Stimulated activated CD4-positive, alpha-beta T cell treated with anti-CD3 and anti-CD28 coated beads, TNF-alpha, amount 100 ng/mL, for 24 hours (primary cell): ENCODE data around the gene ARHGAP26.

Source experiments
- DNase-seq, 3 experiments: peaks; one replicate each; pipeline ENCODE4 v3.0.0-alpha.2; 2020; ENCODE audit warnings: low read depth in 3 of 3

ARHGAP26 gene

DNA sequence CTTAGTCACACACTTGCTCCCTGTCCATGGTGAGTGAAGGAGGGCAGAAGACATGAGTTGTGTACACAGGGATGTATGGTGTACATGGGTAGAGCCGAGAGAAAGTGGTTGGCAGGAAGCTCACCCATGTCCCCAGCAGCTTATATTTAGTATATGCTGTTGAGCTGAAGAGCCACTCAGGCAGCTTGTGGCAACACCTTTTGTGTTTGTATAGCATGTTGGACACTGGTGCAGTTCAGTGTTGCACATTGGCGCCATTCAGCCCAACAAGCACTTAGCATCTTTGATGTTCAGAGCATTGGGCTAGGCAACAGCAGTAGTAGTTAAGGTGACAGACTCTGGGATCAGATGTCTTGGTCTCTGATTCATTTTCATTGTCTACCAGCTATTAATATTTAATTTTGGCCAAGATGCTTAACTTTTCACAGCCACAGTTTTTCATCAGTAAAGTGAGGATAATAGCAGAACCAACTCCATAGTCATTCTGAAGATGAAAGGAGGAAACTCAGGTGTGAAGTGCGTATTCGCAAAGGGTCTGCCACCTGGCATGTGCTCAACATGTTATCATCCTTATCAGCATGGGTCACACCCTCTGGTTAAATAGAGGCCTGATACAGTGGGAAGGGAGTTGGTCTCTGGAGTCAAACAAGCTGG, 448.5 kb downstream of the ARHGAP26 start:
- no peak for DNase-seq

DNA sequence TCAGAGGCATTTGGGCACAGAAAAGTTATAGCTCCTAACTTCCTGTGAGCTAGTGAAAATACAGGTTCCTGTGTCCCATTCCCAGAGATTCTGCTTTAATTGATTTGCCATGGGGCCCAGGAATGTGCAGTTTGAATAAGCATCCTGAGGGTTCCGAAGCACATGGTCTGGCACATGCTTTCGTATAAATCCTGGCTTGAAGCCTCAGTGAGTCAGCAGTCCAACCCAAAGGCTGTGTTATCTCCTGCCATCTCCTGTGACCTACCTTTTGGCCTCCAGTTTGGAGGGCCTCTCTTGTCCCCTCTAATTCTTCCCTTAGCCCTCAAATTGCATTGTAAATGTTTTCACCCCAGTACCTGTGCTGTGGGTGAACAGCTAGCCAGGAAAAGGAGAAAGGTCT, 449.5 kb downstream of the ARHGAP26 start:
- no peak for DNase-seq

DNA sequence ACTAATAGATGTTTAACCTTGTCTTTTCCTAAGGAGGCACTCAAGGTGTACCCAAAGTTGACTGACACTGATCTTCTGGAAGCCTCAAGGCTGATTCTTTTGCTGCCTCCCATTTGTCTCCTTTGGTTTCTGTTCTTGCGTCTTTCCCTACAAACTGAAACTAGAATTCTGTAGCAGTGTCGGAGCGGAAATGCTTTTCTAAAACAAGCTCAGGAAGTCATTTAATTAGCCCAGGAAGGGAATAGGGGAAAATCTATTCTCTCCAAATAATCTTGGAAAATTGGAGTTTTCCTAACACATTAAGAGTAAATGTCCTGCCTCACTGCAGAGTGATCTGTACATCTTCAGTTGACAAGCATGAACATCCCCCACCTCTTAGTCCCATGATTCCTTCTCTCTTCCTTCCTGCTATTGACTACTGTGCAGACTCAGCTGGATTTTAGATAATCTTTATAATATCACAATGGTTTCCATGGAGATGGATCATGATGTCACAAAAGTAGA, 450.6 kb downstream of the ARHGAP26 start:
- no peak for DNase-seq

DNA sequence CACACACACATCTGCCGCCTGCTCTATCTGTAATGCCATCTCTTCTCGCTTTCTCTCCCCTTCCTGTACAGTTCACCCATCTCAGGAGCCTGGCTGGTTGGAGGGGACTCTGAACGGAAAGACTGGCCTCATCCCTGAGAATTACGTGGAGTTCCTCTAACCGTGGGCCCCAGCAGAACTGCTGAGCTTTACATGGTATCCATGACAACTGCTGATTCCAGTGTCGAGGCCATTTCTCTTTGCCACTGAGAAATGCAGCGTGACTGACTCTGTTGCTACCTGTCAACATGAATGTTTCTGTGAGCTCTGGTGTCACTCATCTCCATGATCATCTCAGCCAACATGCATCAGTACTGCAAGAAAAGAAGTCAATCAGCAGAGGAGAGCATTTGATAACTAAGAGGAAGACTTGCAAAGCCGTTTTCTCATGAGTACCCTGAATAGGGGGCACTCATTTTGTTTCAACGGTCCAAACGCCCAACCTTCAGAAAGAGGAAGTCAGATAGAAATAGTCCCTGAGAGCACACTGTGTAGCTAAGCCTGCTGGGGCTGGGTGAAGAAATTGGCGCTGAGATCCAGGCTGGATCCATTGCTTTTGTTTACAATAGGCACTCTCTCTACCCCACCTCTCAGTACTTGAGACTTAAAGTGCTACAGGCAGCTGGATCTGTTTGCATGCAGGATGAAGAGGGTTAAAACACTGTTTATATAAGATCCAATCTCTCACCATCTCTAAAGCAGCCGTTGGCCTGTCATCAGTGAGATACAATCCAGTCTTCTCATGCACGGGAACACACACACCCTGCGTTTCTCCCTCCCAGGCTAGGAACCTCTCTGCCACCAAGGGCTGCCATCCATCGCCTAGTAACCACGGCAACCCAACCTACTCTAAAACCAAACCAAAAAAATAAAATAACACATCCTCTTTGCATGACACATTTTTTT, 452.4 kb downstream of the ARHGAP26 start:
- peak in 1 of 3 experiments; percentile 12 for DNase-seq

DNA sequence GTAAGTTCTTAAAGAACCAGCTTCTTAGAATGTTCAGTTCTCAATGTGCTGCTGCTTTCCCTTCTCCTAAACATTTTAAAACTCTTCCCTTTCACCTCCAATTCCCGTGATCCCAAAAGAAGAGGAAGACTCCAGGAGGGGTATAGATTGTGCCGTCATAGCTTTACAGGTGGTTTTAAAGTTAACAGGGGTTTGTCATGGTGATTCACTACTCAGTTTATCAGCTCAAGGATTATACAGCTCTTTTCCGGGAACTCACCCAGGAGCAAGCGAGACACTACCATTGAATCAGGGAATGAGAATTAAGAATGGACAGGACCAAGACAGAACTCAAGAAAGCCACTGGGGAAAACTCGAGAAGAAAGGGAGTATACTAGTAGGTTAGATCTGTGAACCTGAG, 454.5 kb downstream of the ARHGAP26 start:
- no peak for DNase-seq

DNA sequence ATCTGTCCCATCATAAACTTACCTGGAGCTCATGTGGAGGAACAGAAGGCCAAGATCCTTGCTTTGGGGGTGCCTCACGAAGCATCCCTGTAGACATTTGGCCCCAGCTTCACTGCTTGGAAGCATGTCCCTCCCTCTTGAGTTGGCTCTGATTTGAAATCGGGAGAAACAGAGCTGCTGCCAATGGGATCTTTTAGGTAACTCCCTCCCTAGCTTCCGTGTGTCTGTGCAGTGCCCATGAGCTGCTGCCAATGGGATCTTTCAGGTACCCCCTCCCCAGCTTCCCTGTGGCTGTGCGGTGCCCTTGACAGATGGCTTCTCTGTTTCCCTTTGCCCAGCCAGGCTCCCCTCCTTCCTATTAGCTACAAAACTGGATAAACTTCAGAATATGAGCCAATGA, 455.3 kb downstream of the ARHGAP26 start:
- DNase-seq: no peak

DNA sequence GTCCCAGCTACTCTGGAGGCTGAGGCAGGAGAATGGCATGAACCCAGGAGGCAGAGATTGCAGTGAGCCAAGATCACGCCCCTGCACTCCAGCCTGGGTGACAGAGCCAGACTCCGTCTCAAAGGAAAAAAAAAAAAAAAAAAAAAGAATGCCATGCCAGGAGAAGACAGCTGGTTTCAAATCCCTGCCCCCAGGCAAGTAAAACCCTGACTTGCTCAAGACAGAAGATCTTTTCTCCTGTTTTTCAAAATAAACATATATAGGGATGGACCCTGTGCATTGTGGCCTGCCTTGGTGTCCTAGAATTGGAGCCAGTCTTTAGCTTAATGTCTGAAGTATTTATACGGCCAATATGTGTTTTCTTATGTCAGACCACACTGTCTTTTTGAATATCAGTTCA, 456.2 kb downstream of the ARHGAP26 start:
- DNase-seq: no peak

DNA sequence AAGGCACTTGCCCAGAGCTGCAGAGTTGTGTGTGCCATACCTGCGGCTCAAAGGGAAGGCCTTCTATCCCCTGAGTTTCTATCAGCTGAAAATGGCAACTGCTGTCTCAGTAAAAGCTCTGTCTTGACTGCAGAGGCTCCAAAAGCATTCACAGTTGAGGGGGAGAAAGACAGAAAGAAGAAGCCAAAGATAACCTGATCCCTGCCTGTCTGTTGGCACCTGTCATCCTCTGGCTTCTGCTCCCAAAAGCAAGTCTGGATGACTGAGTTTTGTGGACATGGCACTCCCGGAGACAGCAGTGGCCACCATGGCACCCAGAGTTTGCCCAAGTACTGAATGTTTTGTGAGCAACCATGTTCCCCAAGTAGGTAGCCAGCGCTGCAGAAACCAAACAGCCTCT, 456.7 kb downstream of the ARHGAP26 start:
- DNase-seq: no peak

DNA sequence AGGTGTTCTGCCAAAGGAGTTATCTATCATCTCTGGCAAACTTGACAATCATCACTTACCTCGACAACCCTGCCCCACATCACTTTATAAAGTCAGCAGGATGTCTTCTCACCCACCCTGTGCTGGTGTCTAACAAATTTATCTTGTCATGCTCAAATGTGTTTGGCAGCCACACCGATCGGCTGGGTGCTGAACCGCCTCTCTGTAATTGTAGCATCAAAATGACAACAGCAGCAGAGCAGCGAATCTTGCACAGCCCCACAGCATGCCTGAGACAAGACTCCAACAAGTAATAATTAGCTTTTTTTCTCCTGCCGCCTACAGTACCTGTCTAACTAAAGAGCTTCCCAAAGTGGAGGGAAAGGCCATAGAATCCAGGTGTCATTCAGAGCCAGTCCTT, 457.1 kb downstream of the ARHGAP26 start:
- no peak for DNase-seq

DNA sequence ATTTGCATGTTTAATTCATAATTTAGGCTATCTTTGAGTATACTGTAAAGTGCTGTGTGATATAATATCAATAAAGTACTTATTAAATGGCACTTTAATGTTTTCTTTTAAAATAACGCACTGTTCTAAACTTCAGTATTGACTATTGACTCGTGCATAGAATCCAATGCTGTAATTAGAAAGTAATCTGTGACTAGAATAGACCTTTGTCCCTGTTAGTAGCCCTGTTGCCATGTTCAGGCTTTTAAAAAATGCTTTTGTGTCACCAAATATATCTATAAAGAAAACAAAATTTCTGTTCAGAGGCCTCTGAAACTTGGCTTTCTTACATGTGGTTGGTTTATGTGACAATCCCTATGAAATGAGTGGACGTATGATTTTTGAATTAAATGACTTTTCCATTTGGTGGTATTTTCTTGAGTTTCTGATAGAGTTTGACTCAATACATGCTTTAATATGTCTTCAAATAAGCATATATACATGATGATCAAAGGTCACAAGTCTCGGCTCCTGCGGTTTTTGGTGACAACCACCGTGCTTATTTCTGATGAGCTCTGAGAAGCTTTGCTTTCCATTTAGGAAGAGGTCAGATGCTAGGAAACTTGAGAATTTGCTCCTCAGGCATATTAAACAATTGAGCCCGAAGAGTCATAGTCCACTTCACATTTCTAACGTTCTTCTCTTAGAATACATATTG, 458.6 kb downstream of the ARHGAP26 start:
- DNase-seq: no peak

DNA sequence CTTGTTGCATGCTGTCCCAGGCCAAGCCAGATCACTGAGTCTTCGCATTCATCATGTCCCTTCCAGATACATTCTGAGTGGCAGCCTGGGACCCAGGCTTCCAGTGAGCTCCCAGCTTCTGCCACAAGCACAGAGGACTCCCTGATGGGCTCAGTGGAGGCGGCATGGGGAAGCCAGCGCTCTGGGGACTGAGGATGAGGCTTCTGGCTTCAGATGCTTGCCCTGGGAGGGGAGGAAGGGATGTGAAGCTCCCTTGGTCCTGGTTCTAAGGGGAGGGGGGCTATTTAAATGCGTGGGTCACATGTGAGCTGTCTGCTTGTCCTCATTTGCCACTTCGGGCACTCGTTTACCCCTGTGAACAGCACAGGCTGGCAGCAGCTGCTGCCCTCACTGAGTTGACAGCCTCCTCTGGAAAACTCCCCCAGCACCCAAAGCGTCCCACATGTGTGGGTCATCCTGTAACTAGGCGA, 459.3 kb downstream of the ARHGAP26 start:
- DNase-seq: no peak

DNA sequence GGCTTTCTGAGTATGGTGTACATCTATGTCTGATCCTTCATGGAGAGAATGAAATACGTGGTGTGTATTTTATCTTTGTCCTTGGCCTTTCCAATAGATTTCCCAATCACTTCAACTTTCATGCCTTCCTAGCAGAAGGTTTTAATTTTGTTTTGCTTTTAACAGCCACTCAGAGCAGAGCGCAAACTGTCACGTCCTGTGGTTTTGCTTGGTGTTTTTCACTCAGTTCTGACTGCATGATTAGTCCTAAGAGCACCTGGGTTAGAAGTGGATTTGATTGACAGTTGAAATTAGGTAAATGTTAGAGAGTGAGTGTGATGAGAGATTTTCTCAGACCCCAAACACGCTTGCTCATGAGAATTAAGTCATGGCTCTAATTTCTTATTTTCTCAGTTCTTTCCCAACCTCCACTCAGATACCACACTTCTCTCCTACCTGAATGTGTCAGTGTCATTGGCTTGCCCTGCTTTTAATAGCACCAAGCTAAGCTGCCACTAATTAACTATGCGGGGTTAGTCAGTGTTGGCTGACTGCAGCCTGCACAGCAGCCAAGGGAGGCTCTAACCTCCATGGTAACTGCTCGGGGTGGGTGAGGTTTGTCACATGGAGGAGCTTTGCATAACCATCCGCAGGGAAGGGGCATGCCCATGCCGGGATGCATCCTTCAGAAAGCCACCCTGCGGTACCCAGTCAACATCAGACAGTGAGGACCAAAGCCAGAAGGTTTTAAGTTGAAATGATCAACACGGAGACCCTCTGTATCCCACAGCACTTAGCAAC, 459.9 kb downstream of the ARHGAP26 start:
- DNase-seq: no peak

DNA sequence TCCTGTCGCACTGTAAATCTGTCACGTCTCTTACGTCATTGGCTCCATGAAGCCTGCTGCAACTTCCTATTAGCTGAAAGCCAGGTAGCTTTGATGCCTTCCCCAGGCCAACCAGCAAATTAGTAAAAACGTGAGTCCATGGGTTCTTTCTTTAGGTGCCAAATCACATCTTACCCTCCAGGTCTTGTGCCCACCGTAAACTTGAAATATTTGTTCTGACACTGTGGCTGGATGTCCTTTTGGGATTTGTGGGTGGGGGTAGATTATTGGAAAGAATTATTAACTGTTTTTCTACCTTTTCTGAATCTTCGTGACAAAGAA, 460.5 kb downstream of the ARHGAP26 start:
- no peak for DNase-seq

DNA sequence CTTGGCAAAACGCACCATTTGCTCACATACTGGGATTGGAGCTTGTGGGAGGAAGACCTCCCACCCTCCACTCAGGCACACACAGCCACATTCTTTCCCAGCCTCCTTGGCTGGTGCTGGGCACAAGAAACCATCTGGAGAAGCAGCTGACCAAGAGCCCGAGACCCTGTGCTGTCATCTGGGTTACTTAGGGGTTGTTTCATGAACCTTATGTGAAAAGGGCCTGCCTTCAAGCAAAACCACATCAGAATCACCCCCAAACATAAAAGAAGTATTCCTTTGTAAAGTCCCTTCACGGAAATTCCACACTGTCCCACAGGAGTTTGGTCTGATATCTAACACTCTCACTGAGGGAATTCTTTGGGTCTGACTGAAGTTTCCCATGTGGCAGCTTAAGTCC, 461.2 kb downstream of the ARHGAP26 start:
- no peak for DNase-seq

DNA sequence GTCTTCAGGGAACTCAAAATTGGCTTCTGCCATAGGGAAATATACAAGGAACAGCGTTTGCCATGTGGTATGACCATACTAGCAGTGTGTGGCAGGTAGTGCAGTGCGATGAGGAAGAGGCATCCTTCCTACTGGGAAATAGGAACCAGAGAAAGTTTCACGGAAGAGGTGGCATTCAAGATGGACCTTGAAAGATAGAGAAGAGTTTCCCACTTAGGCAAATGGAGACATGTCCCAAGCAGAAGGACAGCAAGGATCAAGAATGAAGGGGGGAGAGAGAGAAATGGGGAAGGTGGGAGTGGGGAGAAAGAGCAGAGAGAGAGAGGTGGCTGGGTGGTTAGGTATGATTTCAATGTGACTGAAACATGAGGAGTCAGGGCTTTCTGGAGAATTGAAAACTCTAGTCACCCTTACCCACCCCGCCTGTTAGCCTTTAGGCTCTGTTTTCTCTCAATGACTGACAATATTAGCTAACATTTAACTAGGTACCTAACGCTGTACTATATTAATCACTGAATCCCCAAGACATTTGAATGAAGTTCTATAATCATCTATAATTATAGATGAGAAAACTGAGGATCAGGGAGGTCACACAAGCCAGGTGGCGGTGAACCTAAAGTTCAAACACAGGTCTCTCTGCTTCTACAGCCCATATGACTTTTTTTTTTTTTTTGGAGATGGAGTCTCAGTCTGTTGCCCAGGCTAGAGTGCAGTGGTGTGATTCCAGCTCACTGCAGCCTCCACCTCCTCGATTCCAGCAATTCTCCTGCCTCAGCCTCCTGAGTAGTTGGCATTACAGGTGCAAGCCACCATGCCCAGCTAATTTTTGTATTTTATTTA, 462.0 kb downstream of the ARHGAP26 start:
- no peak for DNase-seq

DNA sequence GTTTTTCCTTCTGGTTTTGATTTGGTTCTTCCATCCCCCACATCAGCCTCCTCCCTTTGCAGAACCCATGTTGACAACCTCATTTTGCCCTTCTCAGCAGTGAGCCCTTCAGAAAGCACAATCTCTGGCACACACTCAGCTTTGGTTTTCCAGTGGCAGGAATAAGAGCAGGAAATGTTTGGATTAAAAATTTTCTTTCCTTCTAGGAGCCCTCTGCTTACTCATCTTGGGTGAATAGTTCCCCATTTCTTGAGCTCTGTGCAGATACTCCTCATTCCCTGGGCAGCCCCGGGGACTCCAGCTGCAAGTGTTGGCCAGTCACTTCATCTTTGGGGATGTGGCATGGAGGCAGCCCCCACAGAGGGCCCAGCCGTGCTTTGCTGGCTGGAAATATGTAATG, 462.9 kb downstream of the ARHGAP26 start:
- no peak for DNase-seq

DNA sequence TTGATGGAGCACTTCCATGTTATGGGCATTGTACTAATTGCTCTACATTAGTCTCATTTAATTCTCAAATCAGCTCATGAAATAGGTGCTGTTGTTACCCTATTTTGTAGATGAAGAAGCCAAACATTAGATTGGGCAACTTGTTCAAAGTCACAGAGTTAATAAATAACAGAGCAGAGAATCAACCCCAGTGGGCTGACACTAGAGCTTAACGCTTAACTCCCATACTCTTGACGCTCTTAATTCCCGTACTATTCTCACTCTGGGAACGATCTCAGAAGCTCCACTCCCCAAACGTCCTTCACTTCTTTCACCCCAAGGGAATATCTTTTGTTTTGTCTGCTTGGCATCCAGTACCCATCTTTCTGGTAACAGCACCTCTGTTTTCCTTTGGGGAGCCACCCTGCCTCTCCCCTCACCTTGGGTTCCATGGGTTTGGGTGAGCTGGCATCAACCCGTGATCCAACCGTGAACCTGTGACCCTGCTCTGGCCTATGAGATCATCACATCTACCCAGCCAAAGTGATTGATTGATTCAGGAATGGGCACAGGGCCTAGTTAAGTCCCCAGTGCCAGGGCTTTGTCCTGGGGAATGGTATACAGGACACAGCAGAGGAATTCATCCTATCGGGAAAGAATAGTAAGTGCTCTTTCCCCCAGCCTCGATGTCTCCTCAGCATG, 464.1 kb downstream of the ARHGAP26 start:
- no peak for DNase-seq

DNA sequence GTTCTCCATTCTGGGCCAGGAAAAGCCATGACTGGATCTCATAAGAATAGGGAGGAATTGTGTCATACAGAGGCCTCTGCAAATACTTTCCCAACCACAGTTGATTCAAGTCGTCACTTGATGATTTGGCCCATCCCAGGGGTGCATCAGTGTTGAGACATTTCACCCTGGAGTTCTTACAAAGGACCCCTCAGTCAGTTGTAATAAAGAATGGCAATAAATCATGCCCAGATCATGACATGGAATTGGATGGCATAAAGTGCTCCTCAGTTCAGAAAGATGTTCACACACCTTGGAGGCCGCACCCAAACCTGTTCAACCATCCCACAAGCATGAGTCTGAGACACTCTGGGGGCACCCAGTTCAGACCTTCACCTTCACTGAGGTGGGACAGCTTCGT, 465.2 kb downstream of the ARHGAP26 start:
- no peak for DNase-seq

DNA sequence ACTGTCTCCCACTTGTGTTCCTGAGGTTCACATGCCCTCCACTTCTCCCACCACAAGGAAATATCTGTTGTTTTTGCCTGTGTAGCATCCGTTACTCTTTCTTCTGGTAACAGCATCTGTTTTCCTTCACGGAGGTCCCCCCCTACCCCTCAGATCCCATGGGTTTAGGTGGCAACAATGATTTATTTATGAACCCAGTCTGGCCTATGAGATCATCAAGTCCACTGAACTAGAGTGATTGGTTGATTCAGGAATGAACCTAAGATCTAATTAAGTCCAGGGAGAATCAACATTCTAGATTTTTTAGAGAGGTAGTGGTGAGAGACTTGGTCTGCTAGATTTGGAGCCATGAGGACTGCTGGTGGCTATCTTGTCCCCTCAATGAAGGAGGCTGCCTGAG, 466.5 kb downstream of the ARHGAP26 start:
- no peak for DNase-seq

DNA sequence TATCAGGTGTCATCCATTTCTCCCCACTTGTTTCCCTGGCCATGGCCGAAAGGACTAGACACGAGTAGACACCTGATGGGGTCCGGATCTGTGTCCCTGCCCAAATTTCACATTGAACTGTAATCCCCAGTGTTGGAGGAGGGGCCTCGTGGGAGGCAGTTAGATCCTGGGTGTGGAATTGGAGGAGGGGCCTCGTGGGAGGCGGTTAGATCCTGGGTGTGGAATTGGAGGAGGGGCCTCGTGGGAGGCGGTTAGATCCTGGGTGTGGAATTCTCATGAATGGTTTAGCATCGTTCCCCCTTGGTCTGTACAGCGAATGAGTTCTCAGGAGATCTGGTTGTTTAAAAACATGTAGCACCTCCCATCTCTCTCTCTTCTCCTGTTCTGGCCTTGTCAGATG, 467.5 kb downstream of the ARHGAP26 start:
- no peak for DNase-seq
